ENCODE measurements around the gene ZNF436. TPM values are rescaled to one million over a fixed set of nuclear protein-coding genes. Genes with fewer than 3 reads are reported as not detected.

Gene ZNF436
- total RNA-seq, 4 donors from 2014 or later: 22.8 to 35.0 (median 30.2) TPM

GRCh38 chr1:23402286-23403037 is 32.8 kb upstream of the ZNF436 start:
- DNase-seq (ENCODE audit: low spot score in 2 of 2): no peak
- Histone ChIP-seq H3K27me3 (no peaks in the 10 kb centered on the region), H3K27ac (peak overlapping the region in 2 of 4 donors; percentile 15 to 67), H3K9me3 (no peaks in the 10 kb centered on the region), H3K4me1 (peaks cover 0 to 42% (median 17%) of the 10 kb centered on the region in 4 donors), H3K4me3 (no peak overlapping the region), H3K36me3 (peaks cover 0 to 3% (median 0%) of the 10 kb centered on the region in 3 donors)
- TF ChIP-seq POLR2A (IDR thresholded peaks at IDR 0.05) (no peak), CTCF (IDR thresholded peaks at IDR 0.05) (no peak), EP300 (IDR thresholded peaks at IDR 0.05) (no peak)
- 76 to 78% methylated on average over 11 of the region's 11 CpGs for WGBS, 2 donors

- Histone ChIP-seq H3K36me3 (peaks cover 0 to 7% (median 0%) of the 10 kb centered on the region in 3 donors), H3K9me3 (no peaks in the 10 kb centered on the region), H3K4me1 (peaks cover 0 to 42% (median 17%) of the 10 kb centered on the region in 4 donors), H3K27me3 (no peaks in the 10 kb centered on the region), H3K4me3 (no peak overlapping the region), H3K27ac (peak overlapping the region in 2 of 4 donors; percentile 16 to 42)
- no peak for DNase-seq (ENCODE audit: low spot score in 2 of 2)
- TF ChIP-seq POLR2A (IDR thresholded peaks at IDR 0.05) (no peak), EP300 (IDR thresholded peaks at IDR 0.05) (no peak), CTCF (IDR thresholded peaks at IDR 0.05) (no peak)
- 81 to 85% methylated on average over 6 of the region's 6 CpGs for WGBS, 2 donors
Observed at GRCh38 chr1:23401313-23401712, 31.7 kb upstream of the ZNF436 start.

GRCh38 chr1:23400324-23401114 is 30.9 kb upstream of the ZNF436 start:
- Histone ChIP-seq H3K27ac (peak overlapping the region in 2 of 4 donors; percentile 16 to 56), H3K4me1 (peaks cover 0 to 42% (median 18%) of the 10 kb centered on the region in 4 donors), H3K9me3 (no peaks in the 10 kb centered on the region), H3K27me3 (no peaks in the 10 kb centered on the region), H3K4me3 (no peak overlapping the region), H3K36me3 (peaks cover 0 to 14% (median 0%) of the 10 kb centered on the region in 3 donors)
- peak in 1 of 2 donors; percentile 59 for DNase-seq (ENCODE audit: low spot score in 2 of 2)
- WGBS, 2 donors: 86 to 88% methylated on average over 5 of the region's 5 CpGs
- no peak for TF ChIP-seq CTCF (IDR thresholded peaks at IDR 0.05)
- TF ChIP-seq POLR2A (IDR thresholded peaks at IDR 0.05): no peak
- peak in 1 of 2 donors; percentile 58 for TF ChIP-seq EP300 (IDR thresholded peaks at IDR 0.05)

GRCh38 chr1:23399229-23399628 is 29.6 kb upstream of the ZNF436 start:
- no peaks in the 10 kb centered on the region for H3K27me3 ChIP-seq
- DNase-seq (ENCODE audit: low spot score in 2 of 2): no peak
- TF ChIP-seq EP300 (IDR thresholded peaks at IDR 0.05) (no peak), POLR2A (IDR thresholded peaks at IDR 0.05) (no peak)
- no peak overlapping the region for H3K27ac ChIP-seq
- 91 to 96% methylated on average over 1 of the region's 1 CpG for WGBS, 2 donors
- no peaks in the 10 kb centered on the region for H3K9me3 ChIP-seq
- H3K36me3 ChIP-seq: peaks cover 0 to 14% (median 0%) of the 10 kb centered on the region in 3 donors
- peaks cover 0 to 47% (median 22%) of the 10 kb centered on the region in 4 donors for H3K4me1 ChIP-seq
- H3K4me3 ChIP-seq: no peak overlapping the region

GRCh38 chr1:23397908-23398307 is 28.3 kb upstream of the ZNF436 start:
- TF ChIP-seq EP300 (IDR thresholded peaks at IDR 0.05): no peak
- Histone ChIP-seq H3K27me3 (no peaks in the 10 kb centered on the region), H3K9me3 (no peaks in the 10 kb centered on the region), H3K27ac (no peak overlapping the region), H3K4me3 (no peak overlapping the region), H3K36me3 (peaks cover 0 to 14% (median 0%) of the 10 kb centered on the region in 3 donors), H3K4me1 (peaks cover 0 to 46% (median 16%) of the 10 kb centered on the region in 4 donors)
- 92 to 95% methylated on average over 7 of the region's 7 CpGs for WGBS, 2 donors
- DNase-seq (ENCODE audit: low spot score in 2 of 2): no peak
